ENCODE data around the gene TNFAIP8. TPM values are rescaled to one million over a fixed set of nuclear protein-coding genes. Genes with fewer than 3 reads are reported as not detected.
"Not testable (repeated sequence)": the region's sequence is repeated elsewhere in the genome, so short reads cannot be mapped to it uniquely, and the experiment has no call there.

Gene TNFAIP8
- total RNA-seq, 1 donor from 2014 or later = 18.8 TPM

- H3K4me3 ChIP-seq (ENCODE audit: low read length in 3 of 3); H3K36me3 ChIP-seq (ENCODE audit: control insufficient read depth in 3 of 3, insufficient read depth in 3 of 3, low read length in 3 of 3); H3K27ac ChIP-seq (ENCODE audit: low read depth, low read length); H3K27me3 ChIP-seq (ENCODE audit: control insufficient read depth in 3 of 3, insufficient read depth in 3 of 3, low read length in 3 of 3); H3K9me3 ChIP-seq (ENCODE audit: control insufficient read depth in 3 of 3, low read length in 3 of 3); H3K4me1 ChIP-seq (ENCODE audit: control insufficient read depth in 3 of 3, insufficient read depth in 3 of 3, low read length in 3 of 3); H3K9ac ChIP-seq (ENCODE audit: low read depth in 1 of 3, low read length in 3 of 3): not testable (repeated sequence)
Observed at GRCh38 chr5:119432674-119433237, 76.9 kb downstream of the TNFAIP8 start.

DNA sequence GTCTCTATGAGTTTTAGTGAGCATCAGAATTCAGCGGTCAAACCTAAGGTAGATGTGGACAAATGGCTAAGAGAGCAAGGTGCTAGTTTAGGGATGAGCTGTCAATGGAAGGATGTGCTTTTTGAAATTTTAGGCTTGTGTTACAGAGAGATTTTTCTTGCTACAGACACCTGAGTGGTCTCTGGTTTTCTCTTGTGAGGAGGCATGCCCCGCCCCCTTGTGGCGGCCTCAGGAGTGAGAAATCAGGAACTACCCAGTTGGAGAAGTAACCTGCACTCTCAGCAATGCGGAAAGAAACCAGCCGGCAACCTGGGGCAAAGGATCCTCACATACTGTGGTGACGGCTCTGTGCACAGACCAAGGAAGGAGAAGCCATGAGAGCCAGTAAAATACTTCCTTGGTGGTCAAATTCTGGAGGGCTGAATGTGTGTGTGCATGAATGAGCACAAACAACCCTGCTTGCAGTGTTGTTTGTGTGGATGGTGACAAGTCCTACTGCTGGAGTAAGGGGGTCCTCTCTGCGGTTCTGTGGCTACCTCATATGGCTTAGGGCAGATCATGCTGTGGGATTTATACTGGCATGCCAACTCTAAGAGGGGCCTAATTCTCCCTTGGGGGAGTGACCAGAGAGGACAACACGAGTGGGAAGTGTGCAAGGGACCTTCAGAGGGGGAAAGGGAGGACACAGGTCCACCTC is 79.8 kb downstream of the TNFAIP8 start:
- Histone ChIP-seq H3K9me3 (ENCODE audit: control insufficient read depth in 3 of 3, low read length in 3 of 3) (no peaks in the 10 kb centered on the region), H3K27ac (ENCODE audit: low read depth, low read length) (no peak overlapping the region), H3K4me1 (ENCODE audit: control insufficient read depth in 3 of 3, insufficient read depth in 3 of 3, low read length in 3 of 3) (no peaks in the 10 kb centered on the region), H3K27me3 (ENCODE audit: control insufficient read depth in 3 of 3, insufficient read depth in 3 of 3, low read length in 3 of 3) (peaks cover 0 to 3% (median 0%) of the 10 kb centered on the region in 3 donors), H3K4me3 (ENCODE audit: low read length in 3 of 3) (no peak overlapping the region), H3K36me3 (ENCODE audit: control insufficient read depth in 3 of 3, insufficient read depth in 3 of 3, low read length in 3 of 3) (no peaks in the 10 kb centered on the region), H3K9ac (ENCODE audit: low read depth in 1 of 3, low read length in 3 of 3) (no peak overlapping the region)

GRCh38 chr5:119437785-119438586 is 82.2 kb downstream of the TNFAIP8 start:
- H3K4me1 ChIP-seq (ENCODE audit: control insufficient read depth in 3 of 3, insufficient read depth in 3 of 3, low read length in 3 of 3); H3K4me3 ChIP-seq (ENCODE audit: low read length in 3 of 3); H3K36me3 ChIP-seq (ENCODE audit: control insufficient read depth in 3 of 3, insufficient read depth in 3 of 3, low read length in 3 of 3); H3K27ac ChIP-seq (ENCODE audit: low read depth, low read length); H3K27me3 ChIP-seq (ENCODE audit: control insufficient read depth in 3 of 3, insufficient read depth in 3 of 3, low read length in 3 of 3); H3K9me3 ChIP-seq (ENCODE audit: control insufficient read depth in 3 of 3, low read length in 3 of 3); H3K9ac ChIP-seq (ENCODE audit: low read depth in 1 of 3, low read length in 3 of 3): not testable (repeated sequence)

GRCh38 chr5:119438587-119438917 is 82.7 kb downstream of the TNFAIP8 start:
- H3K27ac ChIP-seq (ENCODE audit: low read depth, low read length); H3K4me3 ChIP-seq (ENCODE audit: low read length in 3 of 3); H3K27me3 ChIP-seq (ENCODE audit: control insufficient read depth in 3 of 3, insufficient read depth in 3 of 3, low read length in 3 of 3); H3K36me3 ChIP-seq (ENCODE audit: control insufficient read depth in 3 of 3, insufficient read depth in 3 of 3, low read length in 3 of 3); H3K9me3 ChIP-seq (ENCODE audit: control insufficient read depth in 3 of 3, low read length in 3 of 3); H3K4me1 ChIP-seq (ENCODE audit: control insufficient read depth in 3 of 3, insufficient read depth in 3 of 3, low read length in 3 of 3); H3K9ac ChIP-seq (ENCODE audit: low read depth in 1 of 3, low read length in 3 of 3): not testable (repeated sequence)

- Histone ChIP-seq H3K36me3 (ENCODE audit: control insufficient read depth in 3 of 3, insufficient read depth in 3 of 3, low read length in 3 of 3) (no peaks in the 10 kb centered on the region), H3K27ac (ENCODE audit: low read depth, low read length) (no peak overlapping the region), H3K27me3 (ENCODE audit: control insufficient read depth in 3 of 3, insufficient read depth in 3 of 3, low read length in 3 of 3) (peaks cover 0 to 3% (median 0%) of the 10 kb centered on the region in 3 donors), H3K9ac (ENCODE audit: low read depth in 1 of 3, low read length in 3 of 3) (no peak overlapping the region), H3K9me3 (ENCODE audit: control insufficient read depth in 3 of 3, low read length in 3 of 3) (no peaks in the 10 kb centered on the region), H3K4me1 (ENCODE audit: control insufficient read depth in 3 of 3, insufficient read depth in 3 of 3, low read length in 3 of 3) (no peaks in the 10 kb centered on the region), H3K4me3 (ENCODE audit: low read length in 3 of 3) (no peak overlapping the region)
Observed at GRCh38 chr5:119439140-119439631, 83.4 kb downstream of the TNFAIP8 start.

DNA sequence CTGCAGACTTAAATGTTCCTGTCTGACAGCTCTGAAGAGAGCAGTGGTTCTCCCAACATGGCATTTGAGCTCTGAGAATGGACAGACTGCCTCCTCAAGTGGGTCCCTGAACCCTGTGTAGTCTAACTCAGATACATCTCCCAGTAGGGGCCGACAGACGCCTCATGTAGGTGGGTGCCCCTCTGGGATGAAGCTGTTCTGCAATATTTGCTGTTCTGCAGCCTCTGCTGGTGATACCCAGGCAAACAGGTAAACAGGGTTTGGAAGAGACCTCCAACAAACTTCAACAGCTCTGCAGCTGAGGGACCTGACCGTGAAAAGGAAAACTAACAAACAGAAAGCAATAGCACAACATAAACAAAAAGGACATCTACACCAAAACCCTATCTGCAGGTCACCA is 83.8 kb downstream of the TNFAIP8 start:
- not testable (repeated sequence) for H3K9me3 ChIP-seq (ENCODE audit: control insufficient read depth in 3 of 3, low read length in 3 of 3); H3K4me1 ChIP-seq (ENCODE audit: control insufficient read depth in 3 of 3, insufficient read depth in 3 of 3, low read length in 3 of 3); H3K27ac ChIP-seq (ENCODE audit: low read depth, low read length); H3K27me3 ChIP-seq (ENCODE audit: control insufficient read depth in 3 of 3, insufficient read depth in 3 of 3, low read length in 3 of 3); H3K36me3 ChIP-seq (ENCODE audit: control insufficient read depth in 3 of 3, insufficient read depth in 3 of 3, low read length in 3 of 3); H3K9ac ChIP-seq (ENCODE audit: low read depth in 1 of 3, low read length in 3 of 3); H3K4me3 ChIP-seq (ENCODE audit: low read length in 3 of 3)

GRCh38 chr5:119444643-119445042 is 88.8 kb downstream of the TNFAIP8 start:
- not testable (repeated sequence) for H3K9me3 ChIP-seq (ENCODE audit: control insufficient read depth in 3 of 3, low read length in 3 of 3); H3K4me1 ChIP-seq (ENCODE audit: control insufficient read depth in 3 of 3, insufficient read depth in 3 of 3, low read length in 3 of 3); H3K27me3 ChIP-seq (ENCODE audit: control insufficient read depth in 3 of 3, insufficient read depth in 3 of 3, low read length in 3 of 3); H3K4me3 ChIP-seq (ENCODE audit: low read length in 3 of 3); H3K36me3 ChIP-seq (ENCODE audit: control insufficient read depth in 3 of 3, insufficient read depth in 3 of 3, low read length in 3 of 3); H3K27ac ChIP-seq (ENCODE audit: low read depth, low read length); H3K9ac ChIP-seq (ENCODE audit: low read depth in 1 of 3, low read length in 3 of 3)

DNA sequence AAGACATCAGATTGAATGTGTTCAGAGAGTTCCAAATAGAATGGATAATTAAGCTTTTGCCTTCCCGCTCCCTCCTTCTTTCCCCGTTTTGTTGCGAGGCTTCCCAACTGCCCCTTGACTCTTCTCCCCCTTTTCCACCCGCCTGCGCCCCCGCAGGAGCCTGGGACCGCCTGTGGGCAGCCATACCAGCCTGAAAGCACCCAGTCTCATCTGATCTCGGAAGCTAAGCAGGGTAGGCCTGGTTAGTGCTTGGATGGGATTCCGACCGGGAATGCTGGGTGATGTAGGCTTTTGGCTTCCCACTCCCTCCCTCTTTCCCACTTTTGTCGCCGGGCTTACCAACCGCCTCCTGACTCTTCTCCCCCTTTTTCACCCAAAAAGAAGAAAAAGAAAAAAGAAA is 89.7 kb downstream of the TNFAIP8 start:
- no peaks in the 10 kb centered on the region for H3K36me3 ChIP-seq (ENCODE audit: control insufficient read depth in 3 of 3, insufficient read depth in 3 of 3, low read length in 3 of 3)
- H3K27ac ChIP-seq (ENCODE audit: low read depth, low read length) = no peak overlapping the region
- H3K4me1 ChIP-seq (ENCODE audit: control insufficient read depth in 3 of 3, insufficient read depth in 3 of 3, low read length in 3 of 3) = no peaks in the 10 kb centered on the region
- no peaks in the 10 kb centered on the region for H3K9me3 ChIP-seq (ENCODE audit: control insufficient read depth in 3 of 3, low read length in 3 of 3)
- no peak overlapping the region for H3K9ac ChIP-seq (ENCODE audit: low read depth in 1 of 3, low read length in 3 of 3)
- H3K4me3 ChIP-seq (ENCODE audit: low read length in 3 of 3) = no peak overlapping the region
- H3K27me3 ChIP-seq (ENCODE audit: control insufficient read depth in 3 of 3, insufficient read depth in 3 of 3, low read length in 3 of 3) = no peaks in the 10 kb centered on the region

All from skeletal muscle tissue (tissue), 4 donors.